HCT116 (cell line): ENCODE measurements around the gene PIPOX. TPM values are rescaled to one million over a fixed set of nuclear protein-coding genes. Genes with fewer than 3 reads are reported as not detected.

Experiments used
- ATAC-seq: fragments of 200-7000 bp; cut with Tn5 transposase; 2 replicates; pipeline ENCODE4 v1.9.1; 2020; ENCODE audit warnings: mild to moderate bottlenecking, moderate library complexity
- Bru-seq: library from RNA; stranded (reverse); fragments of 400-500 nt; gene quantifications from one replicate; lab custom pipeline; 2021; lab: Mats Ljungman, UMichigan
- BruChase-seq, 2 experiments: library from RNA; stranded (reverse); fragments of 400-500 nt; gene quantifications; one replicate each; lab custom pipeline; 2021; lab: Mats Ljungman, UMichigan
- BruUV-seq: library from RNA; stranded (reverse); fragments of 400-500 nt; replicated peaks from 2 replicates; lab custom pipeline; 2021; lab: Mats Ljungman, UMichigan
- CTCF ChIA-PET: fragments of 300-600 bp; sonication (Branson Sonifier 250); formaldehyde crosslinking; loops from one replicate; lab custom pipeline; 2021; ENCODE audit warnings: antibody characterized with exemption; lab: Charles Lee
- POLR2A ChIA-PET: fragments of 300-600, 350-600 bp; sonication (Branson Sonifier 250); formaldehyde crosslinking; loops from one replicate; lab custom pipeline; 2021; ENCODE audit warnings: antibody characterized with exemption; lab: Charles Lee
- RAD21 ChIA-PET, 2 experiments: fragments of 300-600 bp; sonication (Branson Sonifier 250); formaldehyde crosslinking; loops; one replicate each; lab custom pipeline; 2023; ENCODE audit warnings: low total read pairs in 2 of 2; ENCODE audit not compliant: uncharacterized antibody in 2 of 2, unreplicated experiment in 2 of 2, low non-redundant PET in 1 of 2; lab: Charles Lee
- DNase-seq: peaks from one replicate; pipeline ENCODE4 v3.0.0-alpha.2; 2010; ENCODE audit warnings: low read depth, low spot score
- H2AFZ ChIP-seq: fragments of 200-600 bp; shearing (Covaris generic), sonication (generic); 2 replicates; pipeline ENCODE4 v1.6.1; 2017; ENCODE audit warnings: low read depth, mixed run types, mixed read lengths, antibody characterized with exemption, low read length; ENCODE audit not compliant: poor library complexity, severe bottlenecking
- H3K27ac ChIP-seq: 2 replicates; pipeline ENCODE4 v1.5.1; 2012; ENCODE audit warnings: low read depth, low read length
- H3K27me3 ChIP-seq: fragments of 200-600 bp; sonication (generic); 2 replicates; pipeline ENCODE4 v1.6.1; 2016; ENCODE audit warnings: mixed run types, low read length, mixed read lengths; ENCODE audit not compliant: insufficient read depth
- H3K36me3 ChIP-seq, 2 experiments: fragments of 200-500 bp in 1 of 2; fragments of 200-600 bp in 1 of 2; sonication (Bioruptor generic) in 1 of 2; sonication (generic) in 1 of 2; 2 replicates each; pipeline versions ENCODE4 v1.5.1 to v1.6.1; 2014 to 2016; ENCODE audit warnings: low read length in 2 of 2, inconsistent platforms in 1 of 2, mixed read lengths in 1 of 2, mixed run types in 1 of 2; ENCODE audit not compliant: insufficient read depth in 2 of 2, control insufficient read depth in 1 of 2
- H3K4me1 ChIP-seq, 2 experiments: fragments of 200-600 bp in 1 of 2; sonication (generic) in 1 of 2; 2 replicates each; pipeline versions ENCODE4 v1.5.1 to v1.6.1; 2012 to 2017; ENCODE audit warnings: low read length in 2 of 2, inconsistent platforms in 1 of 2, mild to moderate bottlenecking in 1 of 2, mixed read lengths in 1 of 2, mixed run types in 1 of 2, moderate library complexity in 1 of 2; ENCODE audit not compliant: insufficient read depth in 2 of 2, control insufficient read depth in 1 of 2
- H3K4me2 ChIP-seq: fragments of 200-600 bp; sonication (generic); 2 replicates; pipeline ENCODE4 v1.6.1; 2017; ENCODE audit warnings: mixed run types, low read length, mixed read lengths
- H3K4me3 ChIP-seq, 2 experiments: fragments of 200-600 bp in 1 of 2; sonication (generic) in 1 of 2; replicated peaks in 1 of 2; 2 replicates each; pipeline ENCODE4 v1.5.1; 2011 to 2016; ENCODE audit warnings: low read length in 2 of 2, control low read depth in 1 of 2, low read depth in 1 of 2, mild to moderate bottlenecking in 1 of 2, mixed read lengths in 1 of 2, mixed run types in 1 of 2
- H3K79me2 ChIP-seq: fragments of 200-600 bp; sonication (generic); 2 replicates; pipeline ENCODE4 v1.6.1; 2017; ENCODE audit warnings: mild to moderate bottlenecking, mixed run types, low read length, moderate library complexity, mixed read lengths; ENCODE audit not compliant: insufficient read depth
- H3K9ac ChIP-seq: fragments of 200-600 bp; sonication (generic); 2 replicates; pipeline ENCODE4 v1.6.1; 2016; ENCODE audit warnings: low read length, mixed read lengths
- H3K9me2 ChIP-seq: fragments of 200-600 bp; sonication (generic), shearing (Covaris generic); 2 replicates; pipeline ENCODE4 v1.6.1; 2017; ENCODE audit warnings: mixed run types, mild to moderate bottlenecking, moderate library complexity; ENCODE audit not compliant: insufficient read depth
- H3K9me3 ChIP-seq, 2 experiments: fragments of 200-500 bp in 1 of 2; fragments of 200-600 bp in 1 of 2; sonication (Bioruptor generic) in 1 of 2; sonication (generic) in 1 of 2; 2 replicates each; pipeline ENCODE4 v1.6.1; 2014 to 2017; ENCODE audit warnings: low read length in 2 of 2, mixed read lengths in 2 of 2, inconsistent platforms in 1 of 2, low read depth in 1 of 2, mild to moderate bottlenecking in 1 of 2, mixed run types in 1 of 2, moderate library complexity in 1 of 2; ENCODE audit not compliant: control insufficient read depth in 1 of 2, insufficient read depth in 1 of 2
- H4K20me1 ChIP-seq: fragments of 200-600 bp; sonication (generic), shearing (Covaris generic); 2 replicates; pipeline ENCODE4 v1.6.1; 2017; ENCODE audit warnings: mixed run types, mild to moderate bottlenecking, moderate library complexity; ENCODE audit not compliant: insufficient read depth
- CEBPB ChIP-seq: IDR thresholded peaks from 2 replicates; pipeline ENCODE4 v1.6.1; 2012; ENCODE audit warnings: low read depth
- ELF1 ChIP-seq: IDR thresholded peaks from 2 replicates; pipeline ENCODE4 v1.6.1; 2012; ENCODE audit warnings: low read depth, borderline replicate concordance
- EZH2 ChIP-seq: fragments of 200-600 bp; sonication (generic); IDR thresholded peaks from 2 replicates; pipeline ENCODE4 v1.6.1; 2017; ENCODE audit warnings: antibody characterized with exemption, mixed run types
- EZH2phosphoT487 ChIP-seq: fragments of 200-600 bp; IDR thresholded peaks from 2 replicates; pipeline ENCODE4 v1.6.1; 2018; ENCODE audit warnings: antibody characterized with exemption, borderline replicate concordance
- JUND ChIP-seq: IDR thresholded peaks from 2 replicates; pipeline ENCODE4 v1.6.1; 2012
- SIN3A ChIP-seq: IDR thresholded peaks from 2 replicates; pipeline ENCODE4 v1.6.1; 2012; ENCODE audit warnings: low read depth
- SP1 ChIP-seq: IDR thresholded peaks from 2 replicates; pipeline ENCODE4 v1.6.1; 2012; ENCODE audit warnings: low read depth
- SRF ChIP-seq: IDR thresholded peaks from 2 replicates; pipeline ENCODE4 v1.6.1; 2012; ENCODE audit warnings: low read depth
- TCF7L2 ChIP-seq: IDR thresholded peaks from 2 replicates; pipeline ENCODE4 v1.7.0; 2011; ENCODE audit warnings: borderline replicate concordance, inconsistent platforms; ENCODE audit not compliant: insufficient read depth, insufficient read length; ENCODE audit errors: extremely low read depth
- YY1 ChIP-seq: IDR thresholded peaks from 2 replicates; pipeline ENCODE4 v1.6.1; 2011; ENCODE audit warnings: low read length, low read depth, moderate library complexity, mild to moderate bottlenecking; ENCODE audit not compliant: insufficient replicate concordance; ENCODE audit errors: extremely low read depth
- ZFX ChIP-seq: fragments of 450-650 bp; IDR thresholded peaks from 2 replicates; pipeline ENCODE4 v1.6.1; 2017
- intact Hi-C: fragments of 100-400 bp; cut with micrococcal nuclease; formaldehyde crosslinking; loops from 2 replicates; pipeline ENCODE4 v1.10.0; 2022
- long read RNA-seq: library from polyadenylated mRNA; unstranded; transcript quantifications from one replicate; pipeline ENCODE4 v2.0.0, GENCODE V29; 2021; ENCODE audit not compliant: unreplicated experiment
- polyA plus RNA-seq: library from polyadenylated mRNA; unstranded; fragments of >200 nt; gene quantifications from 2 replicates; pipeline ENCODE4 v1.2.1, GENCODE V29; 2012; ENCODE audit warnings: missing spikeins
- total RNA-seq: library from RNA; stranded (reverse); gene quantifications from one replicate; pipeline ENCODE4 v1.2.1, GENCODE V29; 2021; ENCODE audit not compliant: unreplicated experiment

Gene PIPOX
- total RNA-seq (1.8 TPM), Bru-seq, nascent RNA (percentile 18 among the genes with signal in this experiment), BruChase-seq, experiment 1, labeled RNA remaining after a 6-hour chase (percentile 19 among the genes with signal in this experiment), BruChase-seq, experiment 2, labeled RNA remaining after a 2-hour chase (percentile 20 among the genes with signal in this experiment)
- 0.33 and 0.77 TPM in 2 replicates for polyA plus RNA-seq
- long read RNA-seq = 0 reads

- no peak within 1 kb of the TSS for H2AFZ ChIP-seq
- H3K27me3 ChIP-seq = peaks cover 9% of the 10 kb centered on the region
- RAD21 ChIA-PET = no interaction called here
- no TSS peak for BruUV-seq
- no peaks in the 10 kb centered on the region for H3K36me3 ChIP-seq
- TF ChIP-seq EZH2phosphoT487 (no peak), TCF7L2 (no peak), CEBPB (no peak), ZFX (no peak), SP1 (no peak), SRF (no peak), ELF1 (no peak), JUND (no peak), YY1 (no peak), EZH2 (no peak), SIN3A (no peak)
- H3K9me2 ChIP-seq = no peaks in the 10 kb centered on the region
- no peak for ATAC-seq
- intact Hi-C loops = no loop called here
- H3K27ac ChIP-seq = no peak within 1 kb of the TSS
- CTCF ChIA-PET = no interaction called here
- no peaks in the 10 kb centered on the region for H3K79me2 ChIP-seq
- no peak within 1 kb of the TSS for H3K4me3 ChIP-seq
- 0 out of 2 replicates have a peak within 1 kb of the TSS, but pooled peaks have one; percentile 14 for H3K4me2 ChIP-seq
- no peaks in the 10 kb centered on the region for H4K20me1 ChIP-seq
- no peaks in the 10 kb centered on the region for H3K9me3 ChIP-seq
- POLR2A ChIA-PET = no interaction called here
- no peak for DNase-seq
- no peak within 1 kb of the TSS for H3K9ac ChIP-seq
- peaks cover 0 to 7% of the 10 kb centered on the region in 2 experiments; a peak in 2 of 4 replicates for H3K4me1 ChIP-seq
These were observed at the start of gene PIPOX for GRCh38 chr17:29042679-29043538. PIPOX (plus strand) TSS chr17:29043141; CDS start chr17:29043226, 85 bp downstream.
